ENCODE data around the gene ABR. TPM values are rescaled to one million over a fixed set of nuclear protein-coding genes. Genes with fewer than 3 reads are reported as not detected.
"Not testable (repeated sequence)": the region's sequence is repeated elsewhere in the genome, so short reads cannot be mapped to it uniquely, and the experiment has no call there.

ABR gene
- total RNA-seq, 1 donor from 2014 or later: 128 TPM

GRCh38 chr17:1203111-1203966, 23.6 kb upstream of the ABR start:
- ATAC-seq (ENCODE audit: poor library complexity) (peak; percentile 73), DNase-seq (peak; percentile 81)
- intact Hi-C loops (cut with DNase I): no loop called here

- DNase-seq (no peak), ATAC-seq (ENCODE audit: poor library complexity) (no peak)
- intact Hi-C loops (cut with DNase I): no loop called here
Observed at GRCh38 chr17:1202291-1202690, 22.5 kb upstream of the ABR start.

- DNase-seq (no peak), ATAC-seq (ENCODE audit: poor library complexity) (no peak)
- intact Hi-C loops (cut with DNase I): no loop called here
Observed at GRCh38 chr17:1201132-1201702, 21.4 kb upstream of the ABR start.

GRCh38 chr17:1199271-1199743, 19.5 kb upstream of the ABR start:
- intact Hi-C loops (cut with DNase I); ATAC-seq (ENCODE audit: poor library complexity); DNase-seq: not testable (repeated sequence)

GRCh38 chr17:1197781-1198490, 18.2 kb upstream of the ABR start:
- intact Hi-C loops (cut with DNase I): no loop called here
- DNase-seq: peak; percentile 89
- peak; percentile 66 for ATAC-seq (ENCODE audit: poor library complexity)

- ATAC-seq (ENCODE audit: poor library complexity): peak; percentile 35
- peak; percentile 41 for DNase-seq
- intact Hi-C loops (cut with DNase I): no loop called here
Observed at GRCh38 chr17:1197379-1197778, 17.6 kb upstream of the ABR start.

- intact Hi-C loops (cut with DNase I): no loop called here
- peak; percentile 37 for DNase-seq
- no peak for ATAC-seq (ENCODE audit: poor library complexity)
Observed at GRCh38 chr17:1196946-1197345, 17.2 kb upstream of the ABR start.

GRCh38 chr17:1192911-1193699, 13.3 kb upstream of the ABR start:
- ATAC-seq (ENCODE audit: poor library complexity): no peak
- intact Hi-C loops (cut with DNase I): no loop called here
- DNase-seq: peak; percentile 38

GRCh38 chr17:1190751-1191331, 11.1 kb upstream of the ABR start:
- DNase-seq (no peak), ATAC-seq (ENCODE audit: poor library complexity) (no peak)
- intact Hi-C loops (cut with DNase I): no loop called here

- peak; percentile 92 for DNase-seq
- intact Hi-C loops (cut with DNase I): no loop called here
- ATAC-seq (ENCODE audit: poor library complexity): peak; percentile 71
Observed at GRCh38 chr17:1188812-1189504, 9.2 kb upstream of the ABR start.

- ATAC-seq (ENCODE audit: poor library complexity) (peak; percentile 93), DNase-seq (peak; percentile 92)
- intact Hi-C loops (cut with DNase I): loop anchor here (1.0 kb wide), 1 partner anchor 64 kb away; no protein-coding TSS in a partner anchor
Observed at GRCh38 chr17:1186923-1187771, 7.4 kb upstream of the ABR start.

- DNase-seq (no peak), ATAC-seq (ENCODE audit: poor library complexity) (no peak)
- intact Hi-C loops (cut with DNase I): no loop called here
Observed at GRCh38 chr17:1186214-1186820, 6.5 kb upstream of the ABR start.

- ATAC-seq (ENCODE audit: poor library complexity) (no peak), DNase-seq (no peak)
- intact Hi-C loops (cut with DNase I): no loop called here
Observed at GRCh38 chr17:1183171-1183873, 3.5 kb upstream of the ABR start.

GRCh38 chr17:1182811-1183170, 3.0 kb upstream of the ABR start:
- ATAC-seq (ENCODE audit: poor library complexity) (no peak), DNase-seq (no peak)
- intact Hi-C loops (cut with DNase I): no loop called here

- intact Hi-C loops (cut with DNase I): no loop called here
- ATAC-seq (ENCODE audit: poor library complexity) (no peak), DNase-seq (no peak)
Observed at GRCh38 chr17:1181753-1182137, 2.0 kb upstream of the ABR start.

All from Right ventricle myocardium superior (tissue), 1 donor.